Prostate gland (tissue), 2 donors: ENCODE results near the gene PRL.

Experiments used
- POLR2A ChIP-seq: fragments of 450-650 bp; IDR thresholded peaks from one replicate; pipeline ENCODE4 v1.6.1; 2016; ENCODE audit warnings: antibody characterized with exemption, mild to moderate bottlenecking
- POLR2AphosphoS5 ChIP-seq: sonication (generic); formaldehyde crosslinking; IDR thresholded peaks from one replicate; pipeline ENCODE4 v1.6.1; 2017; ENCODE audit warnings: antibody characterized with exemption
- TF ChIP-seq, protein P1 (sequence below), 4 experiments: fragments of 200-600 bp in 2 of 4; fragments of 450-650 bp in 2 of 4; sonication (generic) in 2 of 4; IDR thresholded peaks; 1 replicate in 3 of 4; 2 replicates in 1 of 4; pipeline ENCODE4 v1.5.1; 2016 to 2019; ENCODE audit warnings: antibody characterized with exemption in 4 of 4, mild to moderate bottlenecking in 2 of 4, moderate library complexity in 2 of 4

- TF ChIP-seq POLR2A (no peak), POLR2AphosphoS5 (no peak)
- TF ChIP-seq, protein P1, sequence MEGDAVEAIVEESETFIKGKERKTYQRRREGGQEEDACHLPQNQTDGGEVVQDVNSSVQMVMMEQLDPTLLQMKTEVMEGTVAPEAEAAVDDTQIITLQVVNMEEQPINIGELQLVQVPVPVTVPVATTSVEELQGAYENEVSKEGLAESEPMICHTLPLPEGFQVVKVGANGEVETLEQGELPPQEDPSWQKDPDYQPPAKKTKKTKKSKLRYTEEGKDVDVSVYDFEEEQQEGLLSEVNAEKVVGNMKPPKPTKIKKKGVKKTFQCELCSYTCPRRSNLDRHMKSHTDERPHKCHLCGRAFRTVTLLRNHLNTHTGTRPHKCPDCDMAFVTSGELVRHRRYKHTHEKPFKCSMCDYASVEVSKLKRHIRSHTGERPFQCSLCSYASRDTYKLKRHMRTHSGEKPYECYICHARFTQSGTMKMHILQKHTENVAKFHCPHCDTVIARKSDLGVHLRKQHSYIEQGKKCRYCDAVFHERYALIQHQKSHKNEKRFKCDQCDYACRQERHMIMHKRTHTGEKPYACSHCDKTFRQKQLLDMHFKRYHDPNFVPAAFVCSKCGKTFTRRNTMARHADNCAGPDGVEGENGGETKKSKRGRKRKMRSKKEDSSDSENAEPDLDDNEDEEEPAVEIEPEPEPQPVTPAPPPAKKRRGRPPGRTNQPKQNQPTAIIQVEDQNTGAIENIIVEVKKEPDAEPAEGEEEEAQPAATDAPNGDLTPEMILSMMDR (IDR thresholded peaks at IDR 0.05), result no peak
Measured at GRCh38 chr6:22326500-22326899, 29.7 kb upstream of the PRL start.
